ENCODE results near the gene SLC27A2.
"Not testable (repeated sequence)": the region's sequence is repeated elsewhere in the genome, so short reads cannot be mapped to it uniquely, and the experiment has no call there.

Gene SLC27A2

GRCh38 chr15:50143255-50143860 lies 38.6 kb upstream of the SLC27A2 start:
- no peaks in the 10 kb centered on the region for H3K9me3 ChIP-seq (ENCODE audit: control insufficient read depth, low read length)
- H3K4me1 ChIP-seq (ENCODE audit: control insufficient read depth, insufficient read depth, low read length, poor library complexity, severe bottlenecking) = no peaks in the 10 kb centered on the region
- no peaks in the 10 kb centered on the region for H3K27me3 ChIP-seq (replicated peaks; ENCODE audit: control insufficient read depth, insufficient read depth, low read length, poor library complexity, severe bottlenecking)
- no peak overlapping the region for H3K4me3 ChIP-seq (ENCODE audit: insufficient read depth, low read depth, low read length, poor library complexity, severe bottlenecking)
- no peak for DNase-seq
- H3K27ac ChIP-seq (ENCODE audit: insufficient read depth, low read length, poor library complexity, severe bottlenecking) = no peak overlapping the region
- H3K36me3 ChIP-seq (ENCODE audit: control insufficient read depth, insufficient read depth, low read length) = no peaks in the 10 kb centered on the region

- no peak for DNase-seq
- no peak overlapping the region for H3K4me3 ChIP-seq (ENCODE audit: insufficient read depth, low read depth, low read length, poor library complexity, severe bottlenecking)
- no peaks in the 10 kb centered on the region for H3K27me3 ChIP-seq (replicated peaks; ENCODE audit: control insufficient read depth, insufficient read depth, low read length, poor library complexity, severe bottlenecking)
- H3K4me1 ChIP-seq (ENCODE audit: control insufficient read depth, insufficient read depth, low read length, poor library complexity, severe bottlenecking) = no peaks in the 10 kb centered on the region
- no peaks in the 10 kb centered on the region for H3K9me3 ChIP-seq (ENCODE audit: control insufficient read depth, low read length)
- H3K27ac ChIP-seq (ENCODE audit: insufficient read depth, low read length, poor library complexity, severe bottlenecking) = no peak overlapping the region
- no peaks in the 10 kb centered on the region for H3K36me3 ChIP-seq (ENCODE audit: control insufficient read depth, insufficient read depth, low read length)
Measured at GRCh38 chr15:50144341-50145120, 37.5 kb upstream of the SLC27A2 start.

- no peak for DNase-seq
- no peaks in the 10 kb centered on the region for H3K4me1 ChIP-seq (ENCODE audit: control insufficient read depth, insufficient read depth, low read length, poor library complexity, severe bottlenecking)
- no peak overlapping the region for H3K4me3 ChIP-seq (ENCODE audit: insufficient read depth, low read depth, low read length, poor library complexity, severe bottlenecking)
- H3K27ac ChIP-seq (ENCODE audit: insufficient read depth, low read length, poor library complexity, severe bottlenecking) = no peak overlapping the region
- H3K27me3 ChIP-seq (replicated peaks; ENCODE audit: control insufficient read depth, insufficient read depth, low read length, poor library complexity, severe bottlenecking) = no peaks in the 10 kb centered on the region
- H3K9me3 ChIP-seq (ENCODE audit: control insufficient read depth, low read length) = no peaks in the 10 kb centered on the region
- H3K36me3 ChIP-seq (ENCODE audit: control insufficient read depth, insufficient read depth, low read length) = no peaks in the 10 kb centered on the region
Measured at GRCh38 chr15:50145451-50145872, 36.5 kb upstream of the SLC27A2 start.

- Histone ChIP-seq H3K36me3 (ENCODE audit: control insufficient read depth, insufficient read depth, low read length) (no peaks in the 10 kb centered on the region), H3K4me1 (ENCODE audit: control insufficient read depth, insufficient read depth, low read length, poor library complexity, severe bottlenecking) (no peaks in the 10 kb centered on the region), H3K27ac (ENCODE audit: insufficient read depth, low read length, poor library complexity, severe bottlenecking) (no peak overlapping the region), H3K4me3 (ENCODE audit: insufficient read depth, low read depth, low read length, poor library complexity, severe bottlenecking) (no peak overlapping the region), H3K27me3 (replicated peaks; ENCODE audit: control insufficient read depth, insufficient read depth, low read length, poor library complexity, severe bottlenecking) (no peaks in the 10 kb centered on the region), H3K9me3 (ENCODE audit: control insufficient read depth, low read length) (no peaks in the 10 kb centered on the region)
- no peak for DNase-seq
Measured at GRCh38 chr15:50146632-50147031, 35.4 kb upstream of the SLC27A2 start.

- DNase-seq = no peak
- no peaks in the 10 kb centered on the region for H3K36me3 ChIP-seq (ENCODE audit: control insufficient read depth, insufficient read depth, low read length)
- H3K4me3 ChIP-seq (ENCODE audit: insufficient read depth, low read depth, low read length, poor library complexity, severe bottlenecking) = no peak overlapping the region
- no peaks in the 10 kb centered on the region for H3K4me1 ChIP-seq (ENCODE audit: control insufficient read depth, insufficient read depth, low read length, poor library complexity, severe bottlenecking)
- no peaks in the 10 kb centered on the region for H3K9me3 ChIP-seq (ENCODE audit: control insufficient read depth, low read length)
- no peak overlapping the region for H3K27ac ChIP-seq (ENCODE audit: insufficient read depth, low read length, poor library complexity, severe bottlenecking)
- H3K27me3 ChIP-seq (replicated peaks; ENCODE audit: control insufficient read depth, insufficient read depth, low read length, poor library complexity, severe bottlenecking) = no peaks in the 10 kb centered on the region
Measured at GRCh38 chr15:50148362-50148963, 33.5 kb upstream of the SLC27A2 start.

GRCh38 chr15:50149090-50149489 lies 32.9 kb upstream of the SLC27A2 start:
- Histone ChIP-seq H3K4me1 (ENCODE audit: control insufficient read depth, insufficient read depth, low read length, poor library complexity, severe bottlenecking) (no peaks in the 10 kb centered on the region), H3K9me3 (ENCODE audit: control insufficient read depth, low read length) (no peaks in the 10 kb centered on the region), H3K4me3 (ENCODE audit: insufficient read depth, low read depth, low read length, poor library complexity, severe bottlenecking) (no peak overlapping the region), H3K27me3 (replicated peaks; ENCODE audit: control insufficient read depth, insufficient read depth, low read length, poor library complexity, severe bottlenecking) (no peaks in the 10 kb centered on the region), H3K27ac (ENCODE audit: insufficient read depth, low read length, poor library complexity, severe bottlenecking) (no peak overlapping the region), H3K36me3 (ENCODE audit: control insufficient read depth, insufficient read depth, low read length) (no peaks in the 10 kb centered on the region)
- DNase-seq = no peak

GRCh38 chr15:50150349-50150748 lies 31.6 kb upstream of the SLC27A2 start:
- Histone ChIP-seq H3K27ac (ENCODE audit: insufficient read depth, low read length, poor library complexity, severe bottlenecking) (no peak overlapping the region), H3K4me3 (ENCODE audit: insufficient read depth, low read depth, low read length, poor library complexity, severe bottlenecking) (no peak overlapping the region), H3K4me1 (ENCODE audit: control insufficient read depth, insufficient read depth, low read length, poor library complexity, severe bottlenecking) (no peaks in the 10 kb centered on the region), H3K27me3 (replicated peaks; ENCODE audit: control insufficient read depth, insufficient read depth, low read length, poor library complexity, severe bottlenecking) (no peaks in the 10 kb centered on the region), H3K36me3 (ENCODE audit: control insufficient read depth, insufficient read depth, low read length) (no peaks in the 10 kb centered on the region), H3K9me3 (ENCODE audit: control insufficient read depth, low read length) (no peaks in the 10 kb centered on the region)
- DNase-seq = no peak

GRCh38 chr15:50150851-50151250 lies 31.1 kb upstream of the SLC27A2 start:
- Histone ChIP-seq H3K4me1 (ENCODE audit: control insufficient read depth, insufficient read depth, low read length, poor library complexity, severe bottlenecking) (no peaks in the 10 kb centered on the region), H3K27ac (ENCODE audit: insufficient read depth, low read length, poor library complexity, severe bottlenecking) (no peak overlapping the region), H3K36me3 (ENCODE audit: control insufficient read depth, insufficient read depth, low read length) (no peaks in the 10 kb centered on the region), H3K4me3 (ENCODE audit: insufficient read depth, low read depth, low read length, poor library complexity, severe bottlenecking) (no peak overlapping the region), H3K27me3 (replicated peaks; ENCODE audit: control insufficient read depth, insufficient read depth, low read length, poor library complexity, severe bottlenecking) (no peaks in the 10 kb centered on the region), H3K9me3 (ENCODE audit: control insufficient read depth, low read length) (no peaks in the 10 kb centered on the region)
- no peak for DNase-seq

GRCh38 chr15:50151476-50151875 lies 30.5 kb upstream of the SLC27A2 start:
- Histone ChIP-seq H3K27ac (ENCODE audit: insufficient read depth, low read length, poor library complexity, severe bottlenecking) (no peak overlapping the region), H3K27me3 (replicated peaks; ENCODE audit: control insufficient read depth, insufficient read depth, low read length, poor library complexity, severe bottlenecking) (no peaks in the 10 kb centered on the region), H3K4me3 (ENCODE audit: insufficient read depth, low read depth, low read length, poor library complexity, severe bottlenecking) (no peak overlapping the region), H3K9me3 (ENCODE audit: control insufficient read depth, low read length) (no peaks in the 10 kb centered on the region), H3K36me3 (ENCODE audit: control insufficient read depth, insufficient read depth, low read length) (no peaks in the 10 kb centered on the region), H3K4me1 (ENCODE audit: control insufficient read depth, insufficient read depth, low read length, poor library complexity, severe bottlenecking) (no peaks in the 10 kb centered on the region)
- no peak for DNase-seq

GRCh38 chr15:50158236-50158635 lies 23.8 kb upstream of the SLC27A2 start:
- not testable (repeated sequence) for H3K27ac ChIP-seq (ENCODE audit: insufficient read depth, low read length, poor library complexity, severe bottlenecking); DNase-seq; H3K9me3 ChIP-seq (ENCODE audit: control insufficient read depth, low read length); H3K36me3 ChIP-seq (ENCODE audit: control insufficient read depth, insufficient read depth, low read length); H3K27me3 ChIP-seq (replicated peaks; ENCODE audit: control insufficient read depth, insufficient read depth, low read length, poor library complexity, severe bottlenecking); H3K4me1 ChIP-seq (ENCODE audit: control insufficient read depth, insufficient read depth, low read length, poor library complexity, severe bottlenecking); H3K4me3 ChIP-seq (ENCODE audit: insufficient read depth, low read depth, low read length, poor library complexity, severe bottlenecking)

Measured in effector memory CD4-positive, alpha-beta T cell (primary cell).